Measurements from ENCODE around the gene DCLRE1B.

DCLRE1B gene

DNA sequence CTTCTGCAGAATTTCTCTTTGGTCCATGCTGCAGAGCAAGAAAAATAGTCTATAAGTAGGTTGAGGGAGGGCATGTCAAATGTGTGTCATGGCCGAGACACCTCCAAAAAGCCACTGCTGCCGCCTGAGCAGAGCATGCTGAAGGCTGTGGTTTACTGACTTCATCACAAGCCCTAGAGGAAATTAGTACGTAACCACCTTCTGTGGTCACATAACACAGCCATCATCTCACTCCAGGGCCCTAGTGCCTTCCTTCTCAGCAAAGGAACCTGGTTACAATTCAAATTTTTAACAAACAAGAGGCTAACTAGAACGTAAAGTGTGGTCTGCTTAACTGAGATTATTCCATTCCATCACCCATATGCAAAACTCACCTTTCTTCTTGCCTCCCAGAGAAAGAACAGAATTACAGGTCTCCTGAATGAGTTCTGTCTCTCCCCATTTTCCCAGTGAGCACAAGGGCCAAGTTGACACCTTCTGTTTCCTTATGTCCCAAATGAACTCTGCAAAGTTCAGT is 33.5 kb upstream of the DCLRE1B start, which contains the start of gene PTPN22:
TSS of gene PTPN22 (minus strand) at position 116 of the 517 bp plus-strand sequence.
- H3K27me3 ChIP-seq (ENCODE audit: control insufficient read depth, insufficient read depth, low read length), result no peaks in the 10 kb centered on the region
- H3K36me3 ChIP-seq (ENCODE audit: control insufficient read depth, insufficient read depth, low read length), result no peaks in the 10 kb centered on the region
- no peak within 1 kb of the TSS for H3K4me3 ChIP-seq (ENCODE audit: low read length)
- no peaks in the 10 kb centered on the region for H3K9me3 ChIP-seq (ENCODE audit: control insufficient read depth, low read length)
- no peak within 1 kb of the TSS for H3K9ac ChIP-seq (ENCODE audit: low read length)
- no peaks in the 10 kb centered on the region for H3K4me1 ChIP-seq (ENCODE audit: control insufficient read depth, insufficient read depth, low read length)

DNA sequence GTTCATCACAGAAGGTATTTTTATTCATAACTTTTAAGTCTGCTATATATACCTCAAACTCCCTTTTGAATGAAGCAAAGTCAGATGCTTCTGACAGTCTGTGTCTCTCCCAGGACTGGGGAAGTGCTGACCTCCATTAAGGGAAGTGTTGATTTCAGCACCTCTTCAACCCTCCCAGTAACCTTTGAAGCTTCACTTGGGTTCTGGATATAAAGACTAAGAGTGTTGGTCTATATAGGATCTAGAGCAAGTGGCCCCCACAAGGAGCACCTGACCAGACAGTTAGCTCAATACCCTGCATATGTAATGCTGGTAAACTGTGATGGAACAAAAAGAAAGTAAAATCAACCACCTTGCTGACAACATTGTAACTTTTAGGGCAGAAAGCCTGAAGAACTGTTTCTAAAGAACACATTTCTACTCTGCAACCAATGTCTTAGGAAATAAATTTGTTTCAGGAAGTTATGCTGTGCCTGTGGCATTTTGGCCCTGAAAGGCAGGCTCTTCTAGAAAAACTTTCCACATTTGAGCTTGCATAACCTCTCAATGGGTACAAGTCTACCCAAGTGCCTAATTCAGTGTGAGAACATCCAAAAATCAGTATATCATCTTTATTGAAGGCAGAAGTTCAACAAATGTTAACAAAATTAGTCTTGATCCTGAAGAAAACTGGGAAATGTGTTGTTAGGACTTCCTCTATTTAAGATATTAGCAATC is 32.7 kb upstream of the DCLRE1B start:
- H3K4me1 ChIP-seq (ENCODE audit: control insufficient read depth, insufficient read depth, low read length), result no peaks in the 10 kb centered on the region
- H3K36me3 ChIP-seq (ENCODE audit: control insufficient read depth, insufficient read depth, low read length), result no peaks in the 10 kb centered on the region
- no peaks in the 10 kb centered on the region for H3K9me3 ChIP-seq (ENCODE audit: control insufficient read depth, low read length)
- H3K9ac ChIP-seq (ENCODE audit: low read length), result no peak overlapping the region
- H3K4me3 ChIP-seq (ENCODE audit: low read length), result no peak overlapping the region
- H3K27me3 ChIP-seq (ENCODE audit: control insufficient read depth, insufficient read depth, low read length), result no peaks in the 10 kb centered on the region

DNA sequence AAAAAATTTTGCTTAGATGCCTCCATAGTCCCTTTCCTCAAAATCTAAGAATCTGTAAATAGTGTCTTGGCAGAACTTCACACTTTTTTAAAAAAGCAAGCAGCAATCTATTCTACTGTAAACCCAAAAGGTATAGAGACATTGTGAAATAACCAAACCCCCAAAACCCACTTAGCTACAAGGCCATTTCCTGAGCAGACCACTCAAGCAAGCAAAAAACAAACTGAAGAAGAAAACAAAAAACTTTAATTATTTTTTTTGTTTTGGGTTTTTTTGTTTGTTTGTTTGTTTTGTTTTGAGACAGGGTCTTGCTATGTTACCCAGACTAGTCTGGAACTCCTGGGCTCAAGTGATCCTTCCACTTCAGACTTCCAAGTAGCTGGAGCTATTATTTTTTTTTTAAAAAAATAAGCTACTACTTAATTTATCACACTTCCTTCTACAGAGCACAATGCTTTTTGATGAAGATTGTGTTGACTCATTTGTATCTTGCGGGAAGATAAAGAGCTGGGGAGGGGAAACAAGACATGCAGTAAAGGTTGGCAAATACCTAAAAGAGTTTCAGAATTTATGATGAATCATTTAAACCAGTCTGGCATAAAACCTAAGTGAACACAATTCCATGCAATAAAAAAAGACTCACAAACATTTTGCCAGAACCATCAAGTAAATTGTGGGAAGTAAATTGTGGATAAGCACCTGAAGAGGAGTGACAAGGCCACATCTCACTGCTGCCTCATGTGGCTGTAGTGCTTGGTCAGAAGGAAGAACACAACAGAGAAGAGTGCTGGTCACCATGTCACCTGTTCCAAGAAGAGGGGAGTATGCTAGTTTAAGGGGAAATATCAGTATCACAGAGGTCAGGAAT is 30.9 kb upstream of the DCLRE1B start:
- no peaks in the 10 kb centered on the region for H3K4me1 ChIP-seq (ENCODE audit: control insufficient read depth, insufficient read depth, low read length)
- H3K9ac ChIP-seq (ENCODE audit: low read length), result no peak overlapping the region
- no peaks in the 10 kb centered on the region for H3K27me3 ChIP-seq (ENCODE audit: control insufficient read depth, insufficient read depth, low read length)
- no peaks in the 10 kb centered on the region for H3K36me3 ChIP-seq (ENCODE audit: control insufficient read depth, insufficient read depth, low read length)
- no peak overlapping the region for H3K4me3 ChIP-seq (ENCODE audit: low read length)
- no peaks in the 10 kb centered on the region for H3K9me3 ChIP-seq (ENCODE audit: control insufficient read depth, low read length)

DNA sequence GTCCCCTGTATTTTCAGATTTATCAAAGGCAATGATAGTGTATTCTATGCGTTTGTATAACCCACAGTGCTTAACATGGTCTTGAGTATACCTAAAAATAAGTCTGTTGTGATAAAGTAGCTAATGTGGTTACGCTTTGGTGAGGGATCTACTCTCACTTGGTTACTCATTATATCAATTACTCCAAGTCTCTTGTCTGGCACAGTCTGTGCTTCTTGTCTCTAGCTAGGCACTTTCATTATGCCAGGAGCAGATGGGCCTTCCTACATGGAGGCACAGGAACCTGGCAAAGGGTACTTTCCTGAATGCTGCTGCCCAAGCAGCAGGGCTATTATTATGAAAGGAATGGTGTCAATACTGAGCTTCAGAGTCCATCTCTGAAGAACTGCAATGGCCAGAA is 29.4 kb upstream of the DCLRE1B start:
- Histone ChIP-seq H3K9me3 (ENCODE audit: control insufficient read depth, low read length) (no peaks in the 10 kb centered on the region), H3K9ac (ENCODE audit: low read length) (no peak overlapping the region), H3K4me3 (ENCODE audit: low read length) (no peak overlapping the region), H3K27me3 (ENCODE audit: control insufficient read depth, insufficient read depth, low read length) (no peaks in the 10 kb centered on the region), H3K36me3 (ENCODE audit: control insufficient read depth, insufficient read depth, low read length) (no peaks in the 10 kb centered on the region), H3K4me1 (ENCODE audit: control insufficient read depth, insufficient read depth, low read length) (peaks cover 2% of the 10 kb centered on the region)

DNA sequence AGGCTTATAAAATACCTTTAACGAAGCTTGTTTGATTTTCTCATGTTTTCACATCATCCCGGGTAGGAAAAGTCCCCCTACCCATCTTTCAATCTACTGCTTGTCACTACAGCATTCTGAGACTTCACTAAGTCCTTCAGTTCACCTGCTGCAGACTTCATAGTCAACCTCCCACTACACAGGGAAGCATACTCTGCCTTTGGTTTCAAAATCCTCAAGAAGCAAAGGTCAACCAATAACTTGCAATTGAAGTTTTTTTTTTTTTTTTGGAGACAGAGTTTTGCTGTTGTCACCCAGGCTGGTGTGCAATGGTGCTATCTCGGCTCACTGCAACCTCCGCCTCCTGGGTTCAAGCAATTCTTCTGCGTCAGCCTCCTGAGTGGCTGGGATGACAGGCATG is 28.9 kb upstream of the DCLRE1B start:
- Histone ChIP-seq H3K4me1 (ENCODE audit: control insufficient read depth, insufficient read depth, low read length) (peaks cover 7% of the 10 kb centered on the region), H3K4me3 (ENCODE audit: low read length) (no peak overlapping the region), H3K27me3 (ENCODE audit: control insufficient read depth, insufficient read depth, low read length) (no peaks in the 10 kb centered on the region), H3K9ac (ENCODE audit: low read length) (no peak overlapping the region), H3K9me3 (ENCODE audit: control insufficient read depth, low read length) (no peaks in the 10 kb centered on the region), H3K36me3 (ENCODE audit: control insufficient read depth, insufficient read depth, low read length) (no peaks in the 10 kb centered on the region)

DNA sequence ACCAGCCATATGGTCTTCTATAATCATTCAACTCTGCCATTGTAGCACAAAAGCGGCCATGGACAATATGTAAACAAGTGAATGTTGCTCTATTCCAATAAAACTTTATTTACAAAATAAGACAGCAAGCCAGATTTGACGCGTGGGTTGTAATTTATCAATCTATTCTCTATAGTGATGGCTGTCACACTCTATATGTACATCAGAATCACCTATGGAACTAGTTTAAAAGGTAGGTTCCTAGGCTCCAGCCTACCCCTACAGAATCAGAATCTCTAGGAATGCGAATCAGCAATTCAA is 25.4 kb upstream of the DCLRE1B start:
- Histone ChIP-seq H3K9me3 (ENCODE audit: control insufficient read depth, low read length) (no peaks in the 10 kb centered on the region), H3K4me3 (ENCODE audit: low read length) (no peak overlapping the region), H3K36me3 (ENCODE audit: control insufficient read depth, insufficient read depth, low read length) (no peaks in the 10 kb centered on the region), H3K4me1 (ENCODE audit: control insufficient read depth, insufficient read depth, low read length) (peaks cover 8% of the 10 kb centered on the region), H3K9ac (ENCODE audit: low read length) (no peak overlapping the region), H3K27me3 (ENCODE audit: control insufficient read depth, insufficient read depth, low read length) (no peaks in the 10 kb centered on the region)

DNA sequence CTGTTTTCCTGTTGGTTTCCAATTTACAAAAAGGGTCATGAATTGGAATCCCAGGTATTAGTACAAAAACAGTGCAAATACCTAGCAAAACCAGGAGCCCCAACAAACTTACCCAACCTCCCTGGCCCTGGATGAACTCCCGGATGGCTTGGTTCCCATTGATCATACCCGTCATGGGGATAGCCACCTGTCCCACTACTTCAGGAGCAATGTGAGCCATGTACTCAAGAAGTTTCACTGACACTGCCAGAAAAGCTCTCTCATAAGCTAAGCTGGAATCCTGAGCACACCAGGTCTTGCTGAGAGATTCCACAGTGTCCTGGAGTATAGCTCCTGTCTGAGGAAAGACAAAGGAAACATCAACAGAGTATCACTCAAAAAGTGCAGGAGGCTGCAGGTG is 23.5 kb upstream of the DCLRE1B start:
- H3K27me3 ChIP-seq (ENCODE audit: control insufficient read depth, insufficient read depth, low read length), result no peaks in the 10 kb centered on the region
- H3K36me3 ChIP-seq (ENCODE audit: control insufficient read depth, insufficient read depth, low read length), result no peaks in the 10 kb centered on the region
- H3K4me3 ChIP-seq (ENCODE audit: low read length), result no peak overlapping the region
- H3K4me1 ChIP-seq (ENCODE audit: control insufficient read depth, insufficient read depth, low read length), result peaks cover 15% of the 10 kb centered on the region
- H3K9ac ChIP-seq (ENCODE audit: low read length), result no peak overlapping the region
- no peaks in the 10 kb centered on the region for H3K9me3 ChIP-seq (ENCODE audit: control insufficient read depth, low read length)

DNA sequence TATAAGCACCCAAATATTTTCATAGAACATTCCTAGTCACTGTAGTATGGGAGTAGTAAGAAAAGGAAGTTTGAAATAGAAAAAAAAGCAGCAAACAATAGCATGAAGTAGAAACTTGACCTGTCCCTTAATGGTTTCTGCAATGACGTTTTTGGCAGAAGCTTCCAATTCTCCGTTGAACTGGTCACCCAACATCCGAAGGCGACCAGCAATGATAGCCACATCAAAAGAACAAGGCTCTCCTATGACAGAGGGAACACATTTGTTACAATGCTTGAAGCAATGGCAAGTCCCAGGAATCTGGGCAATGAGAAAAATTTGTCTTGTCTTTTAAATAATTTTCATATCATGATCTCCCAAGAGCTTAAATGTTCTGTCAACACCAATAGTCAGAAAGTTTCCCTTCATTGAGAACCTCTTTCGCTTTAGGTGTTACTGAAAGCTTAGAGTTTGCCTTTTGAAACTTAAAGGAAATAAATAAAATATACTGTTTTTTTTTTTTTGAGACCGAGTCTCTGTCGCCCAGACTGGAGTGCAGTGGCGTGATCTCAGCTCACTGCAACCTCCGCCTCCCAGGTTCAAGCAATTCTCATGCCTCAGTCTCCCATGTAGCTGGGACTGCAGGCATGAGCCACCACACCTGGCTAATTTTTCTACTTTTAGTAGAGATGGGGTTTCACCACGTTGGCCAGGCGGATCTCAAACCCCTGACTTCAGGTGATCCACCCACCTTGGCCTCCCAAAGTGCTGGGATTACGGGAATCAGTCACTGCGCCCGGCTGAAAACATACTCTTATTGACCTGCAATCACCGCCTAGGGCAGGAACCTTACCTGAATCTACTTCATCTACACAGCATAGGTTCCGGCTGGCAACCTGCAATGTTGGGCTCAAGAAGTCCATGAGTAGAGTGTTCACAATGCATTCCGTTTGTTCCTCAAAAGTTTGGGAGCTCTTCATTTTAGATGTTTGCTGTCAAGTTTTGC is 18.4 kb upstream of the DCLRE1B start:
- H3K4me1 ChIP-seq (ENCODE audit: control insufficient read depth, insufficient read depth, low read length), result peaks cover 19% of the 10 kb centered on the region
- H3K9me3 ChIP-seq (ENCODE audit: control insufficient read depth, low read length), result no peaks in the 10 kb centered on the region
- peak overlapping the region; percentile 21 for H3K4me3 ChIP-seq (ENCODE audit: low read length)
- H3K36me3 ChIP-seq (ENCODE audit: control insufficient read depth, insufficient read depth, low read length), result no peaks in the 10 kb centered on the region
- no peaks in the 10 kb centered on the region for H3K27me3 ChIP-seq (ENCODE audit: control insufficient read depth, insufficient read depth, low read length)
- peak overlapping the region; percentile 67 for H3K9ac ChIP-seq (ENCODE audit: low read length)

DNA sequence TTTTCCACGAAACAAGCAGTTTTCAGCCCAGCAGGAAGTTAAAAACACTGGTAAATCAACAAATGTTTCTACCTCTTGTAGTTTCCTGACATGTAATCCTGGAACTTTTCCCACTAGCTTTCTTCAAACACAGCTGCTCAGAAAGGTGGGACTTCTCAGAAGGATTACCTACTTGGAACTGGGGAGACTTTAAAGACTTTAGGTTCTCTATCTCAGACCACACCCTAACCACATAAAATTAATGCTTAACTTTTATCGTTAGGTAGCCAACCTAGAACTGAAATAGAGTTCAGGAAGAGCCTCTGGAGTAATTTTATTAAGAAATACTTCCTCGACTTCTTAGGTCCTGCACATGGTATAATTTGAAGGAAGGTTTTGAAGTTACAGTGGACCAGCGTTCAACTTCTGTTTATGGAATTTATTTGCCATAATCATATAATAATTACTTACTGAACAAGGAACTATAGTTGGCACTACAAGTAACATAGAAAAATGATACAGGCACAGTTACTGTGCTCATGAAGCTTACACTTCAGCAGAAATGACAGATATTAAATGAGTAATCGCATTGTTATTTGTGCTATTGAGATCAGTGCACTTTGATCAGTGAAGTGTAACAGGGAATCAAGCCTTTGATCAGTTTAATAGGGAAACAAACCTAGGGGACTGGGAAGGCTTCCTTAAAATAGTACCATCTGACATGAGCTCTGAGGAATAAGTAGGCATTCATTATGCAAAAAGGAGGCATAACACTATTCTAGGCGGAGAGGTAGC is 17.5 kb upstream of the DCLRE1B start, which contains the start of gene BCL2L15:
TSS of gene BCL2L15 (minus strand) at position 180 of the 774 bp plus-strand sequence. CDS start 206 bp downstream, outside the sequence.
- no peaks in the 10 kb centered on the region for H3K27me3 ChIP-seq (ENCODE audit: control insufficient read depth, insufficient read depth, low read length)
- H3K4me3 ChIP-seq (ENCODE audit: low read length), result peak within 1 kb of the TSS; percentile 21
- H3K36me3 ChIP-seq (ENCODE audit: control insufficient read depth, insufficient read depth, low read length), result no peaks in the 10 kb centered on the region
- H3K9ac ChIP-seq (ENCODE audit: low read length), result peak within 1 kb of the TSS; percentile 67
- no peaks in the 10 kb centered on the region for H3K9me3 ChIP-seq (ENCODE audit: control insufficient read depth, low read length)
- peaks cover 19% of the 10 kb centered on the region for H3K4me1 ChIP-seq (ENCODE audit: control insufficient read depth, insufficient read depth, low read length)

DNA sequence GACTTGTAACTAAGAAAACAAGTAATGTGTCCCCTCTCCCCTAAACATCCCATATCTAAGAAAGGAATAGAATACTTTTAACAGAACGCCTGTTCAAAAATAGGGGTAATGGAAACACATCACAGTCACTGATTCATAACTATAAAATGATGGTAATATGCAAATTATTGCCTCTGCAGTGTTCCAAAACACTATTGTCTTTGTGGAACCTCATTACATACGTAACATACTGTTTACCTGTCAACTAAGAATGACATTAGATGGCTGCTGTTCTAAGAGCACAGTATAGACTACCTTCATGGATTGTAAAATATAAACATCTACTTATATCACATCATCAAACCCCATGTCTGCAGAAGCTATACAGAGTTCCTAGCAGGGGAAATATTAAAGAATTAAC is 14.3 kb upstream of the DCLRE1B start:
- no peak overlapping the region for H3K9ac ChIP-seq (ENCODE audit: low read length)
- no peak overlapping the region for H3K4me3 ChIP-seq (ENCODE audit: low read length)
- H3K36me3 ChIP-seq (ENCODE audit: control insufficient read depth, insufficient read depth, low read length), result peaks cover under 1% of the 10 kb centered on the region
- peaks cover 12% of the 10 kb centered on the region for H3K4me1 ChIP-seq (ENCODE audit: control insufficient read depth, insufficient read depth, low read length)
- H3K9me3 ChIP-seq (ENCODE audit: control insufficient read depth, low read length), result no peaks in the 10 kb centered on the region
- no peaks in the 10 kb centered on the region for H3K27me3 ChIP-seq (ENCODE audit: control insufficient read depth, insufficient read depth, low read length)

DNA sequence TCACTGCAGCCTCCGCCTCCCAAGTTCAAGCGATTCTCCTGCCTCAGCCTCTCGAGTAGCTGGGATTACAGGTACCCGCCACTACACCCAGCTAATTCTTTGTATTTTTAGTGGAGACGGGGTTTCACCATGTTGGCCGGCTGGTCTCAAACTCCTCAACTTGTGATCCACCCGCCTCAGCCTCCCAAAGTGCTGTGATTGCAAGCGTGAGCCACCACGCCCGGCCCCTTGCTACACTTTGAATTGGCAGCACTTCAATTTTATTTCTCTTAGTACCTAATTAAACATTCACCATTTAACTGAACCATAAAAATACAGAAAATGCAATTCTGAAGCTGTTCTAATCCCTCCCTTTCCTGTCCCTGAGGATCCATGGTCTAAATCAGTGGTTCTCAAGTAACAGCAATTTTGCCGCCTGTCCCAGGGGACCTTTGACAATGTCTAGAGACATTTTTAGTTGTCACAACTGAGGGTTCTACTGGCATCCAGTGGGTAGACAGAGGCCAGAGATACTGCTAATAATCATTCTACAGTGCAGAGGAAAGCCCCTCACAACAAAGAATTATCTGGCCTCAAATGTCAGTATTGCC is 13.4 kb upstream of the DCLRE1B start:
- H3K9me3 ChIP-seq (ENCODE audit: control insufficient read depth, low read length), result no peaks in the 10 kb centered on the region
- H3K36me3 ChIP-seq (ENCODE audit: control insufficient read depth, insufficient read depth, low read length), result peaks cover 4% of the 10 kb centered on the region
- peaks cover 12% of the 10 kb centered on the region for H3K4me1 ChIP-seq (ENCODE audit: control insufficient read depth, insufficient read depth, low read length)
- no peak overlapping the region for H3K4me3 ChIP-seq (ENCODE audit: low read length)
- H3K9ac ChIP-seq (ENCODE audit: low read length), result no peak overlapping the region
- no peaks in the 10 kb centered on the region for H3K27me3 ChIP-seq (ENCODE audit: control insufficient read depth, insufficient read depth, low read length)

Measured in mucosa of stomach (tissue), 1 donor.